H1 (cell line): ENCODE data around the gene PLA2G4D. TPM values are rescaled to one million over a fixed set of nuclear protein-coding genes. Genes with fewer than 3 reads are reported as not detected.

Source experiments
- CTCF ChIA-PET: fragments of 300-600 bp; sonication (Branson Sonifier 250); formaldehyde crosslinking; loops from one replicate; lab custom pipeline; 2021; ENCODE audit not compliant: partially characterized antibody; lab: Charles Lee
- POLR2A ChIA-PET: fragments of 300-600 bp; sonication (Branson Sonifier 250); formaldehyde crosslinking; loops from one replicate; lab custom pipeline; 2021; ENCODE audit warnings: inconsistent platforms; ENCODE audit not compliant: partially characterized antibody; lab: Charles Lee
- DNase-seq, 2 experiments: peaks; one replicate each; pipeline versions ENCODE4 v3.0.0 to v3.0.0-alpha.2; 2010 to 2022; ENCODE audit warnings: low spot score in 2 of 2, low read depth in 1 of 2, mixed read lengths in 1 of 2
- FAIRE-seq: peaks from 2 replicates; lab custom pipeline; 2011; peaks lifted over from hg19 to GRCh38; lab: Jason Lieb, UNC
- H2AFZ ChIP-seq: 2 replicates; pipeline ENCODE4 v1.8.1; 2012; ENCODE audit warnings: low read length, inconsistent platforms
- H2AK5ac ChIP-seq: 2 replicates; pipeline ENCODE4 v1.6.1; 2013; ENCODE audit warnings: low read depth, low read length
- H2BK120ac ChIP-seq: replicated peaks from 2 replicates; pipeline ENCODE3; 2013; ENCODE audit warnings: low read depth, low read length, inconsistent platforms
- H2BK12ac ChIP-seq: 2 replicates; pipeline ENCODE4 v1.6.1; 2013; ENCODE audit warnings: low read depth, low read length
- H2BK15ac ChIP-seq: 2 replicates; pipeline ENCODE4 v1.6.1; 2013; ENCODE audit warnings: low read length
- H2BK20ac ChIP-seq: 2 replicates; pipeline ENCODE4 v1.6.1; 2013; ENCODE audit warnings: low read length
- H2BK5ac ChIP-seq: 2 replicates; pipeline ENCODE4 v1.6.1; 2013; ENCODE audit warnings: low read depth, low read length
- H3K14ac ChIP-seq: 2 replicates; pipeline ENCODE4 v1.6.1; 2013; ENCODE audit warnings: inconsistent platforms; ENCODE audit not compliant: insufficient read length
- H3K18ac ChIP-seq: 2 replicates; pipeline ENCODE4 v1.6.1; 2013; ENCODE audit warnings: low read length; ENCODE audit errors: extremely low read depth
- H3K23ac ChIP-seq: 2 replicates; pipeline ENCODE4 v1.6.1; 2013; ENCODE audit warnings: inconsistent platforms; ENCODE audit not compliant: insufficient read length
- H3K23me2 ChIP-seq: 2 replicates; pipeline ENCODE4 v1.6.1; 2013; ENCODE audit warnings: low read depth, low read length
- H3K27ac ChIP-seq: 2 replicates; pipeline ENCODE4 v1.6.1; 2011; ENCODE audit warnings: low read depth, low read length, inconsistent platforms
- H3K27me3 ChIP-seq, 4 experiments: replicated peaks in 1 of 4; 1 replicate in 1 of 4; 2 replicates in 3 of 4; pipeline versions ENCODE4 v1.6.1 to v1.8.1; 2011 to 2013; ENCODE audit warnings: low read length in 3 of 4, mild to moderate bottlenecking in 3 of 4, inconsistent platforms in 2 of 4, mixed read lengths in 2 of 4, moderate library complexity in 1 of 4; ENCODE audit not compliant: control insufficient read depth in 3 of 4, insufficient read depth in 3 of 4; ENCODE audit errors: extremely low read depth in 1 of 4
- H3K36me3 ChIP-seq, 4 experiments: 2 replicates each; pipeline versions ENCODE4 v1.6.1 to v1.8.1; 2011 to 2013; ENCODE audit warnings: mild to moderate bottlenecking in 4 of 4, low read length in 3 of 4, moderate library complexity in 2 of 4, control low read depth in 1 of 4, inconsistent platforms in 1 of 4; ENCODE audit not compliant: insufficient read depth in 4 of 4, control insufficient read depth in 2 of 4
- H3K4ac ChIP-seq: replicated peaks from 2 replicates; pipeline ENCODE3; 2013; ENCODE audit warnings: low read length, low read depth, mixed read lengths, inconsistent platforms; ENCODE audit not compliant: insufficient read length
- H3K4me1 ChIP-seq, 4 experiments: replicated peaks in 1 of 4; 1 replicate in 1 of 4; 2 replicates in 3 of 4; pipeline versions ENCODE4 v1.6.1 to v1.8.1; 2011 to 2013; ENCODE audit warnings: low read length in 3 of 4, inconsistent platforms in 2 of 4, mixed read lengths in 1 of 4; ENCODE audit not compliant: insufficient read depth in 4 of 4, control insufficient read depth in 3 of 4
- H3K4me2 ChIP-seq, 2 experiments: 2 replicates each; pipeline versions ENCODE4 v1.6.1 to v1.8.1; 2011 to 2013; ENCODE audit warnings: low read depth in 2 of 2, low read length in 2 of 2, control low read depth in 1 of 2, inconsistent platforms in 1 of 2, mild to moderate bottlenecking in 1 of 2; ENCODE audit not compliant: insufficient read depth in 1 of 2
- H3K4me3 ChIP-seq, 4 experiments: fragments of 200-600, 300-600 bp in 1 of 4; sonication (generic), shearing (Covaris generic), sonication (Bioruptor Twin) in 1 of 4; 2 replicates each; pipeline versions ENCODE4 v1.5.1 to v1.8.1; 2011 to 2016; ENCODE audit warnings: low read length in 4 of 4, low read depth in 3 of 4, control low read depth in 2 of 4, inconsistent platforms in 2 of 4, mild to moderate bottlenecking in 2 of 4, mixed read lengths in 1 of 4, moderate library complexity in 1 of 4; ENCODE audit not compliant: insufficient read depth in 2 of 4; ENCODE audit errors: extremely low read depth in 1 of 4
- H3K56ac ChIP-seq: replicated peaks from 2 replicates; pipeline ENCODE3; 2013; ENCODE audit warnings: low read depth, mild to moderate bottlenecking, mixed read lengths, low read length, inconsistent platforms; ENCODE audit not compliant: insufficient read length
- H3K79me1 ChIP-seq: 2 replicates; pipeline ENCODE4 v1.6.1; 2013; ENCODE audit warnings: low read depth, low read length, control low read depth
- H3K79me2 ChIP-seq, 2 experiments: 2 replicates each; pipeline versions ENCODE4 v1.6.1 to v1.8.1; 2012 to 2013; ENCODE audit warnings: low read length in 2 of 2, mild to moderate bottlenecking in 2 of 2, inconsistent platforms in 1 of 2; ENCODE audit not compliant: insufficient read depth in 2 of 2, control insufficient read depth in 1 of 2
- H3K9ac ChIP-seq, 4 experiments: replicated peaks in 1 of 4; 1 replicate in 1 of 4; 2 replicates in 3 of 4; pipeline versions ENCODE4 v1.6.1 to v1.8.1; 2011 to 2013; ENCODE audit warnings: low read depth in 3 of 4, low read length in 3 of 4, control low read depth in 2 of 4, mild to moderate bottlenecking in 2 of 4, moderate library complexity in 2 of 4, inconsistent platforms in 1 of 4; ENCODE audit errors: extremely low read depth in 1 of 4
- H3K9me3 ChIP-seq, 2 experiments: 2 replicates each; pipeline versions ENCODE4 v1.6.1 to v1.8.1; 2012 to 2013; ENCODE audit warnings: mild to moderate bottlenecking in 2 of 2, moderate library complexity in 2 of 2, control low read depth in 1 of 2, inconsistent platforms in 1 of 2, low read depth in 1 of 2, low read length in 1 of 2, mixed read lengths in 1 of 2; ENCODE audit not compliant: insufficient read depth in 2 of 2
- H4K20me1 ChIP-seq, 2 experiments: replicated peaks in 1 of 2; 2 replicates each; pipeline versions ENCODE3 to v1.8.1; 2011 to 2013; ENCODE audit warnings: inconsistent platforms in 2 of 2, low read length in 2 of 2, mild to moderate bottlenecking in 1 of 2; ENCODE audit not compliant: insufficient read depth in 2 of 2, control insufficient read depth in 1 of 2
- H4K5ac ChIP-seq: 2 replicates; pipeline ENCODE4 v1.6.1; 2013; ENCODE audit warnings: low read length, low read depth, mixed read lengths, inconsistent platforms; ENCODE audit not compliant: insufficient read length
- H4K8ac ChIP-seq: 2 replicates; pipeline ENCODE4 v1.8.0; 2013; ENCODE audit warnings: mild to moderate bottlenecking, moderate library complexity, low read length, inconsistent platforms; ENCODE audit not compliant: insufficient read depth; ENCODE audit errors: extremely low read depth
- H4K91ac ChIP-seq: replicated peaks from 2 replicates; pipeline ENCODE3; 2013; ENCODE audit warnings: low read length, mixed read lengths, inconsistent platforms; ENCODE audit not compliant: insufficient read length
- BACH1 ChIP-seq: IDR thresholded peaks from 2 replicates; pipeline ENCODE4 v1.6.1; 2012; ENCODE audit warnings: low read length, improper control_type of control experiment
- CBX8 ChIP-seq: fragments of 300-800, 300-1000 bp; sonication (generic); IDR thresholded peaks from 2 replicates; pipeline ENCODE4 v1.7.1; 2016; ENCODE audit warnings: low read depth, low read length, borderline replicate concordance
- CEBPB ChIP-seq: IDR thresholded peaks from 2 replicates; pipeline ENCODE4 v1.6.1; 2012; ENCODE audit warnings: low read depth, low read length
- EP300 ChIP-seq, 2 experiments: IDR thresholded peaks; 1 replicate in 1 of 2; 2 replicates in 1 of 2; pipeline ENCODE4 v1.6.1; 2011 to 2012; ENCODE audit warnings: low read depth in 2 of 2, low read length in 2 of 2, mild to moderate bottlenecking in 2 of 2, borderline replicate concordance in 1 of 2, inconsistent platforms in 1 of 2, moderate library complexity in 1 of 2
- NANOG ChIP-seq: IDR thresholded peaks from 2 replicates; pipeline ENCODE4 v1.6.1; 2011; ENCODE audit warnings: low read length, low read depth, mild to moderate bottlenecking, inconsistent platforms; ENCODE audit not compliant: insufficient read depth, poor library complexity, severe bottlenecking
- SAP30 ChIP-seq: fragments of 300-600 bp; sonication (generic); IDR thresholded peaks from 2 replicates; pipeline ENCODE4 v1.7.1; 2012; ENCODE audit warnings: low read length, moderate library complexity, mild to moderate bottlenecking, inconsistent platforms; ENCODE audit not compliant: insufficient read depth, insufficient replicate concordance
- SIRT6 ChIP-seq: IDR thresholded peaks from one replicate; pipeline ENCODE4 v1.7.1; 2012; ENCODE audit warnings: low read length, inconsistent platforms
- TAF1 ChIP-seq: IDR thresholded peaks from 2 replicates; pipeline ENCODE4 v1.6.1; 2011; ENCODE audit warnings: mild to moderate bottlenecking, low read depth, low read length
- TAF7 ChIP-seq: optimal IDR thresholded peaks from 2 replicates; pipeline ENCODE3; 2011; ENCODE audit warnings: low read depth, mild to moderate bottlenecking, inconsistent platforms, low read length, moderate library complexity, borderline replicate concordance
- WGBS, 2 experiments: shearing (Covaris generic) in 1 of 2; methylation state at CpG; one replicate each; pipeline versions ENCODE4 v1.1.6 to v1.1.7; 2013 to 2015; ENCODE audit warnings: low lambda C conversion rate in 2 of 2, mixed read lengths in 2 of 2, inconsistent platforms in 1 of 2, low coverage in 1 of 2, missing lambda C conversion rate in 1 of 2; ENCODE audit not compliant: insufficient replicate concordance in 2 of 2, insufficient coverage in 1 of 2, insufficient read length in 1 of 2; ENCODE audit errors: extremely low coverage in 1 of 2, missing lambda C conversion rate in 1 of 2; 5-methylcytosine and 5-hydroxymethylcytosine counted together
- polyA plus RNA-seq, 7 experiments: library from polyadenylated mRNA; depleted of rRNA in 3 of 7; stranded (reverse) in 5 of 7; unstranded in 2 of 7; fragments of >200 nt in 5 of 7; fragments of 200-250 nt in 2 of 7; gene quantifications; 1 replicate in 5 of 7; 2 replicates in 1 of 7; 4 replicates in 1 of 7; pipeline versions ENCODE4 v1.2.1 to v1.2.3, GENCODE V29; 2011 to 2013; ENCODE audit warnings: missing spikeins in 2 of 7, mixed read lengths in 2 of 7
- total RNA-seq: library from RNA; stranded (reverse); fragmentation: NEBNext Ultra II Directional; extraction: Animal tissue kit (Norgen Biotek cat#: 25700); gene quantifications from 2 replicates; pipeline ENCODE4 v1.2.1, GENCODE V29; 2021

The PLA2G4D gene
- total and polyA plus RNA-seq, 2 of the 8 experiments (the other 6 are each of a cell fraction or from before 2014, with no cell fraction given), result 0.07 to 0.18 TPM

DNA sequence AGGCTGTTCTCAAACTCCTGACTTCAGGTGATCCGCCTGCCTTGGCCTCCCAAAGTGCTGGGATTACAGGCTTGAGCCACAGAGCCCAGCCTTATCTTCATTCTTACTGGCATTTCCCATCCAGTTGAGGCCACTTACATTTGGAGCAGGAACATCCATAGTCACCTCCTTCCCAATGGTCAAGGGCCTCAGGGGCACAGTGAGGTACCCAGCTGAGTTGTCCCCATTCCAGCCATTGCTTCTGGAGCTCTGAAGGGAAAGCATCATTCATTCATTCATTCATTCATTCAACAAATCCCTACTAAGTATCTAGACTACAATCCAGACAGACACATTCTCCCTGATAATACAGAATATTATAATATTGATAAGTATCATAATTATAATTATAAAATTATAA is 12.2 kb downstream of the PLA2G4D start:
- WGBS, 2 experiments, result 83% methylated on average over 1 of the region's 1 CpG; no CpG with 5 or more reads in 1 of the 2 experiments
- H2AK5ac ChIP-seq, result no peak overlapping the region
- no peaks in the 10 kb centered on the region for H3K9me3 ChIP-seq
- no peak for TF ChIP-seq EP300 (IDR thresholded peaks at IDR 0.05; ENCODE audit: borderline replicate concordance in 1 of 2, low read depth in 2 of 2, low read length in 2 of 2)
- TF ChIP-seq BACH1, result no peak
- no peak for TF ChIP-seq CEBPB
- TF ChIP-seq SIRT6, result no peak
- TF ChIP-seq NANOG, result no peak
- no peak for TF ChIP-seq SAP30
- no peak for TF ChIP-seq TAF1
- TF ChIP-seq TAF7, result no peak
- TF ChIP-seq CBX8, result no peak

More for the DNA sequence above, 12.2 kb downstream of the PLA2G4D start:
- Histone ChIP-seq H3K4me1 (peaks cover 6 to 21% (median 12%) of the 10 kb centered on the region in 4 experiments), H3K56ac (no peak overlapping the region), H4K91ac (no peak overlapping the region), H2BK5ac (no peak overlapping the region), H3K79me2 (no peaks in the 10 kb centered on the region), H4K20me1 (no peaks in the 10 kb centered on the region), H3K27ac (no peak overlapping the region), H4K5ac (no peak overlapping the region), H3K4me2 (no peak overlapping the region), H4K8ac (no peak overlapping the region), H2BK120ac (no peak overlapping the region), H3K79me1 (no peaks in the 10 kb centered on the region), H3K18ac (no peak overlapping the region), H3K9ac (no peak overlapping the region), H3K23ac (no peak overlapping the region), H3K23me2 (no peaks in the 10 kb centered on the region; the same call in 1 of the 2 replicates), H3K36me3 (no peaks in the 10 kb centered on the region), H2BK15ac (no peak overlapping the region), H3K4me3 (no peak overlapping the region), H3K27me3 (no peaks in the 10 kb centered on the region), H2BK20ac (no peak overlapping the region), H2BK12ac (no peak overlapping the region), H2AFZ (no peak overlapping the region), H3K14ac (no peak overlapping the region), H3K4ac (no peak overlapping the region)
- DNase-seq (no peak), FAIRE-seq (no peak)
- CTCF ChIA-PET, result interaction anchor here (0.9 to 14.0 kb wide), 11 partner anchors 10 to 94 kb away, joined by 3 to 425 read pairs (median 31); partner anchors contain the start of gene PLA2G4D
- POLR2A ChIA-PET, result no interaction called here
